Activated naive CD8-positive, alpha-beta T cell (primary cell): Measurements from ENCODE around the gene AGPAT4.

Experiments
- H3K27ac Mint-ChIP-seq: one replicate; pipeline ENCODE4 v1.8.0; 2021; ENCODE audit warnings: mixed read lengths
- H3K27me3 Mint-ChIP-seq: one replicate; pipeline ENCODE4 v1.8.0; 2021; ENCODE audit warnings: mixed read lengths
- H3K36me3 Mint-ChIP-seq: one replicate; pipeline ENCODE4 v1.8.0; 2021; ENCODE audit warnings: mixed read lengths
- H3K4me1 Mint-ChIP-seq: one replicate; pipeline ENCODE4 v1.8.0; 2021; ENCODE audit warnings: low read depth, mixed read lengths
- H3K4me3 Mint-ChIP-seq: one replicate; pipeline ENCODE4 v1.8.0; 2021; ENCODE audit warnings: mild to moderate bottlenecking, mixed read lengths
- H3K9me3 Mint-ChIP-seq: one replicate; pipeline ENCODE4 v1.8.0; 2021; ENCODE audit warnings: low read depth, mixed read lengths

Gene AGPAT4

DNA sequence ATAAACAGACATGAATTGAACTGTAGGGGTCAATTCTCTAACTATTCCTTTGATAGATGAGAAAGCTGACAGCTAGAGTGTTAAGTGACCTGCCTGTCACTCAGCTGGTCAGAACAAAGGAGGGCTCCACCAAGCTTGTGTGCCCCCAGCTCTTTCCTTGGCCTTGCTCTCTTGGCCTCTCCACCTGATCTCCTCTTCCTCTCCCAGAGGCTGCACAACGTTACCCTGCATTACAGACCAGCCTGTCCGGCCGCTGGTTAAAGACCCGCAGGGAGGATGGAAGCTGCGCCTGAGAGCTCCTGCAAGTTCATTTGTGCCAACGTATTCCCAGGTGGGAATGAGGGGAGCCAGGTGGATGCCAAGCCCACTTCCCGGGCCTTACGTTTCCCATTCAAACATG lies 22.5 kb downstream of the AGPAT4 start:
- no peak overlapping the region for H3K4me3 Mint-ChIP-seq
- no peak overlapping the region for H3K27ac Mint-ChIP-seq
- H3K9me3 Mint-ChIP-seq = peaks cover 5% of the 10 kb centered on the region
- H3K36me3 Mint-ChIP-seq = peaks cover 9% of the 10 kb centered on the region
- no peaks in the 10 kb centered on the region for H3K27me3 Mint-ChIP-seq
- no peaks in the 10 kb centered on the region for H3K4me1 Mint-ChIP-seq

DNA sequence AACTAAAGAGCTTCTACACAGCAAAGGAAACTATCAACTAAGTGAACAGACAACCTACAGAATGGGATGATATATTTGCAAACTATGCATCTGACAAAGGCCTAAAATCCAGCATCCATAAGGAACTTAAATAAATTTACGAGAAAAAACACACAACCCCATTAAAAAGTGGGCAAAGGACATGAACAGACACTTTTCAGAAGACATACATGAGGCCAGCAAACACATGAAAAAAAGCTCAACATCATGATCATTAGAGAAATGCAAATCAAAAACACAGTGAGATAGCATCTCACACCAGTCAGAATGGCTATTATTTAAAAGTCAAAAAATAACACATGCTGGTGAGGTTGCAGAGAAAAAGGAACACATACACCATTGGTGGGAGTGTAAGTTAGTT lies 24.5 kb downstream of the AGPAT4 start:
- Mint-ChIP-seq H3K4me3 (no peak overlapping the region), H3K4me1 (no peaks in the 10 kb centered on the region), H3K27ac (no peak overlapping the region), H3K27me3 (no peaks in the 10 kb centered on the region), H3K9me3 (peaks cover 5% of the 10 kb centered on the region), H3K36me3 (peaks cover 9% of the 10 kb centered on the region)

DNA sequence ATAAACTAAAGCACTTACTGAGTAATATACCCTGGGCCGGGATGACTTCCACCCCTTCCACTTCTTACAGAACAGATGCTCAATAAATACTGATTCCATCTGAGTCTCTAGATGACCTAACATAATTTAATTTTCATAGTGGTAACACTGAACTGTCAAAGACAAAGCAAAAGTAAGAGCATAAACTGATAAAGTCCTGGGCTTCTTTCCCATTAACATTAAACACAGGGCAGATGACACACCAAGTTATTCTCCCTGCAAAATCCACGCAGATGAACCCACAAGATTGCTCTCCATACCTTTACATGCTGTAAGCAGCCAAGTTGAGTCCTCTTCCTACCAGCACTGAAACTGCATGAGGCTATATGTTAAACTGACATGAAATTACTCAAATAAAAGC lies 27.1 kb downstream of the AGPAT4 start:
- peaks cover 9% of the 10 kb centered on the region for H3K36me3 Mint-ChIP-seq
- H3K4me3 Mint-ChIP-seq = no peak overlapping the region
- H3K9me3 Mint-ChIP-seq = peaks cover 5% of the 10 kb centered on the region
- peaks cover 3% of the 10 kb centered on the region for H3K4me1 Mint-ChIP-seq
- no peaks in the 10 kb centered on the region for H3K27me3 Mint-ChIP-seq
- no peak overlapping the region for H3K27ac Mint-ChIP-seq

DNA sequence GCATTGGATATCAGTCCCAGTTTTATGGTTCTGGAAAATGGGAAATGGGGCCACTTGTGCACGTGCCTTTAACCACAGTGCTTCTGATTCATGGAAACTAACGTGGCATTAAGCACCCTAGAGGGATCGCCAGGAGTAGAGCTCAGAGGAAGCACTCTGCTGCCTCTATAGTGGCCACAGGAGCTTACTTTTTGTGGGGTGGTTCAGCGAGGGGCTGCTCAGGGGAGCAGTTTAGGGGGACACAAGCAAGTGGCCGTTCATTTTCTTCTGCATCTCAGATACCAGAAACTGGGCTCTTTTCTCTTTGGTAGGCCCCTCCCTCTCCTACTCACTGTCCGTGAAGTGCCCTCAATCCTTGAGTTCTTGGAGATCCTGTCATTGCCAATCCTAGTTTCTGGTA lies 28.5 kb downstream of the AGPAT4 start:
- Mint-ChIP-seq H3K4me3 (no peak overlapping the region), H3K9me3 (peaks cover 5% of the 10 kb centered on the region), H3K27ac (no peak overlapping the region), H3K36me3 (peaks cover 10% of the 10 kb centered on the region), H3K27me3 (no peaks in the 10 kb centered on the region), H3K4me1 (peaks cover 3% of the 10 kb centered on the region)

DNA sequence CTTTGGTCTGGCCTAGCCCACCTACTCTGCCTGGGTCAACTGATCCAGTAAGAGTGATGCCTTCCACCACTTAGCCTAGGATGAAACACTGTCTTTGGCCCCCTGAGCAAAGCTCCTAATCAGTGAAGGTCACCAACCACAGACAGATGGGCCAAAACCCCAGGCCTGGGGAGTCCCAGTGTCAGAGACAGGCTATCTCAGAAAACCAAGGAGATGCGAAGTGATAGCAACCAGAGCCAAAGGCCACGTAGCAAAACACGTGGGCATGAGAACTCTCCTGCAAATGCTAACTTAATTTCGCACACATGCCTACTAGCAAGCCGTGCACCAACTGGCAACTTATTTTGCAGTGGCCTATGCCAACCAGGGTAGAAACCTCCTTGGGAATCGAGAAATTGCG lies 29.1 kb downstream of the AGPAT4 start:
- peaks cover 5% of the 10 kb centered on the region for H3K9me3 Mint-ChIP-seq
- peaks cover 10% of the 10 kb centered on the region for H3K36me3 Mint-ChIP-seq
- no peak overlapping the region for H3K4me3 Mint-ChIP-seq
- no peaks in the 10 kb centered on the region for H3K27me3 Mint-ChIP-seq
- no peak overlapping the region for H3K27ac Mint-ChIP-seq
- peaks cover 3% of the 10 kb centered on the region for H3K4me1 Mint-ChIP-seq

DNA sequence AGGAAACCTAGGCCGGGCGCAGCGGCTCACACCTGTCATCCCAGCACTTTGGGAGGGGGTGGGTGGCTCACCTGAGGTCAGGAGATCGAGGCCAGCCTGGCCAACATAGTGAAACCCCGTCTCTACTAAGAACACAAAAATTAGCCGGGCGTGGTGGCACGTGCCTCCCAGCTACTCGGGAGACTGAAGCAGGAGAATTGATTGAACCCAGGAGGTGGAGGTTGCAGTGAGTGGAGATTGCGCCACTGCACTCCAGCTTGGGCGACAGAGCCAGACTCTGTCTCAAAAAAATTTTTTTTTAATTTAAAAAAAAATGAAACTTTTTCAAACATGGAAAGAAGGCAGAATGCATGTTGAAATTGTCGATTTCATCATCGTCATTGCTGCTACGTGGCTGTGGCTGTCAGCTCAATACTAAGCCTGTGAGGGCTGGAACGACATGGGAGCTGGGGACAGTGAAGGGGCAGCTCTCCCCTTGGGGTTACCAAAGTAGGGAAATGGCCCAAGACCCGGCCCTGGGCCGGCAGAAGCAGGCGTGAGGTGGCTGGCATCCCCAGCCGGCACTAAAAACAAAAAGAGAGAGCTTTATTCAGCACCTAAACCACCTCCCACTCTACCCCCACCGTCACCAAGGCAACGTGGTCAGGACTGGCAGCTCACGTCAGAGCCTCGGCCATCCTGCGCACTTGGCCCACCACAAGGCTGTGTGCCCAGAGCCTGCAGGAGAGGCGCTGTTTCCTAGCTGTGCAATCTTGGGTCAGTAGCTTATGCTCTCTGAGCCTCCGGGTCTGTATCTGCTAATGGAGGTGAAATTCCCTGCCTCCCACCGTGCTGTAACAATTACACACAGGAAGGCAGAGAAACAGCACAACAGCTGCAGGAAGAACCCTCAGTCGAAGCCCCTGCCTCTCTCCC lies 30.8 kb downstream of the AGPAT4 start:
- no peaks in the 10 kb centered on the region for H3K27me3 Mint-ChIP-seq
- no peak overlapping the region for H3K27ac Mint-ChIP-seq
- no peak overlapping the region for H3K4me3 Mint-ChIP-seq
- H3K4me1 Mint-ChIP-seq = peaks cover 3% of the 10 kb centered on the region
- no peaks in the 10 kb centered on the region for H3K9me3 Mint-ChIP-seq
- peaks cover 13% of the 10 kb centered on the region for H3K36me3 Mint-ChIP-seq

DNA sequence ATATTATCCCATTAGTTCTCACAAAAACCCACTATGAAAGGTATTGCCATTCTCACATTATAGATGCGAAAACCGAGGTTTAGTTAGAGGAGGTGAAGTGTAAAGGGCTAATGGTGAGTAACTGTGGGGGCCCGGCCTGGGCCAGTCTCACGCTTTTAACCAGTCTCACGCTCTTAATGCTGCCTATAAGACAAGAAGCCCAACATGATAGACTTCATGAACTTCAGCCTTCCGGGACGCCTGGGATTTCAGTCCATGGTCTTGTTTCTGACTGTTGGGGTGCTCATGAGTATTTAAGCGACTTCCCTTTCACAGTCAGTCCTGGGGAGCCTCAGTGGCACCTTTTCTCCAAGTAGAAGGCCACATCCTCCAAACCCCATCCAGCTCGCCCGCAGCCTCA lies 31.7 kb downstream of the AGPAT4 start:
- H3K27me3 Mint-ChIP-seq = no peaks in the 10 kb centered on the region
- H3K4me3 Mint-ChIP-seq = no peak overlapping the region
- H3K27ac Mint-ChIP-seq = no peak overlapping the region
- peaks cover 3% of the 10 kb centered on the region for H3K4me1 Mint-ChIP-seq
- H3K36me3 Mint-ChIP-seq = peaks cover 13% of the 10 kb centered on the region
- no peaks in the 10 kb centered on the region for H3K9me3 Mint-ChIP-seq

DNA sequence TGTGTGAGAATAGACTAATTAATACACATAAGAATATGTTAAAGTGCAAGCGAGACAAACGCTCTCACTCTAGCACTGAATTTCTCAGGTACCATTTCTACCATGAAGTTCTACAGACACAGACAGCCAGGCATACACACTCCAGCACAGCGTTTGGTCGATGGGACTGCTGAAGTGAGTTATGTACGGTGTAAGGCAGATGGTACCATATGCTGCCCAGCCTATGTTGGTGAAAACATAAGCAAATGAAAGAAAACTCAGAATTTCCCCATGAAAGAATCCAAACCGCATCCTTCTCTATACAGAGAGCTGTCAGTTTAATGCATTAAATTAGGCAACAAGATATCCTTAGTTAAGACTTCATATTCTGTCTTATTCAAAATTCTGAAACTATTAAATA lies 34.9 kb downstream of the AGPAT4 start:
- Mint-ChIP-seq H3K4me1 (peaks cover 3% of the 10 kb centered on the region), H3K36me3 (peaks cover 9% of the 10 kb centered on the region), H3K4me3 (no peak overlapping the region), H3K27ac (no peak overlapping the region), H3K27me3 (no peaks in the 10 kb centered on the region), H3K9me3 (no peaks in the 10 kb centered on the region)

DNA sequence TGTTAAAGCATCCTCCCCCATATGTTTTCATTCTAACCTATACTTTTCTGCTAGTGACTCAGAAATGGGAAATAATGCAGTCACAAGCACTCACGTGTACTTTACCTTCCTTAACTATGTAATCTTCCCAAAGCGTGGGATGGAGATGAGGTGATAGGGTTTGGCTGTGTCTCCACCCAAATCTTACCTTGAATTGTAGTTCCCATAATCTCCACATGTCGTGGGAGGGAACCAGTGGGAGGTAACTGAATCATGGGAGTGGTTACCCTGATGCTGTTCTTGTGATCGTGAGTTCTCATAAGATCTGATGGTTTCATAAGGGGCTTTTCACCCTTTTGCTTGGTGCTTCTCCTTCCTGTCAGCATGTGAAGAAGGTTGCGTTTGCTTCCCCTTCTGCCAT lies 35.4 kb downstream of the AGPAT4 start:
- Mint-ChIP-seq H3K4me1 (no peaks in the 10 kb centered on the region), H3K9me3 (no peaks in the 10 kb centered on the region), H3K27me3 (no peaks in the 10 kb centered on the region), H3K4me3 (no peak overlapping the region), H3K27ac (no peak overlapping the region), H3K36me3 (peaks cover 9% of the 10 kb centered on the region)

DNA sequence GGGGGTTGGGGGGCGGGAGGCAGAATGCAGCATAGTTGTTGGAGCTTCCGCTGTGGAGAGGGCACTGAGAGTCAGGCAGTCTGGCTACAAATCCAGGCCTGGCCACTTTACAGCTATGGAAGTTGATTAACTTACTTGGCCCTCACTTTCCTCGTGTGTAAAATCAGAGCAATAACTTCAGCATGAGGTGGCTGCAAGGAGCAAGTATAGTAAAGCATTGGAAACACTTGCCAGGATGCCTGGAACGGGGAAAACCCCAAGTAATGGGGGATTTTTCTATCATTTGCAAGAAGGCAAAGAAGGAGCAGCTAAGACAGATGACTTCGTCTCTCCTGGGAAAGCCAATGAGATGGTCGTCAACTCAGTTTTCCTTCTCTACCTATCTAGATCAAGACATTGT lies 35.8 kb downstream of the AGPAT4 start:
- Mint-ChIP-seq H3K27ac (no peak overlapping the region), H3K9me3 (no peaks in the 10 kb centered on the region), H3K27me3 (no peaks in the 10 kb centered on the region), H3K4me3 (no peak overlapping the region), H3K4me1 (no peaks in the 10 kb centered on the region), H3K36me3 (peaks cover 10% of the 10 kb centered on the region)

DNA sequence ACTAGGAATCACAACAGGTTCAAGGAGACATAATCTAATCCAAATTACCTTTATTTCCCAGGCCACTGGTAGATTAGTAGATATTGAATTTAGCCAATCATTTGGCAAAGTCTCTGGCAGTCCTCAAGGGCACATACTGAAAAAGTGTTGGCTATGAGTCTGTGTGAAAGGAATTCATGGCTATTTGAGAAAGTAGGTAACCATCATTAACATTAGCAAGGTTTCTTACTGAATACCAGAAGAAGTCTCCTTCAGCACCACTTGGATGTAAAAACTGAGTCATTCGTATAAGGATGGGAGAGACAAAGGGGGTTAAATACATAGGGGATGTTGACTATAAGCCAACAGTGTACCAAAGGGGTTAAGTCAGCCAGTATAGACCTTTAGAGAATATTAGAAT lies 36.7 kb downstream of the AGPAT4 start:
- H3K9me3 Mint-ChIP-seq = no peaks in the 10 kb centered on the region
- peaks cover 12% of the 10 kb centered on the region for H3K36me3 Mint-ChIP-seq
- no peak overlapping the region for H3K27ac Mint-ChIP-seq
- H3K4me3 Mint-ChIP-seq = no peak overlapping the region
- H3K27me3 Mint-ChIP-seq = no peaks in the 10 kb centered on the region
- H3K4me1 Mint-ChIP-seq = no peaks in the 10 kb centered on the region

DNA sequence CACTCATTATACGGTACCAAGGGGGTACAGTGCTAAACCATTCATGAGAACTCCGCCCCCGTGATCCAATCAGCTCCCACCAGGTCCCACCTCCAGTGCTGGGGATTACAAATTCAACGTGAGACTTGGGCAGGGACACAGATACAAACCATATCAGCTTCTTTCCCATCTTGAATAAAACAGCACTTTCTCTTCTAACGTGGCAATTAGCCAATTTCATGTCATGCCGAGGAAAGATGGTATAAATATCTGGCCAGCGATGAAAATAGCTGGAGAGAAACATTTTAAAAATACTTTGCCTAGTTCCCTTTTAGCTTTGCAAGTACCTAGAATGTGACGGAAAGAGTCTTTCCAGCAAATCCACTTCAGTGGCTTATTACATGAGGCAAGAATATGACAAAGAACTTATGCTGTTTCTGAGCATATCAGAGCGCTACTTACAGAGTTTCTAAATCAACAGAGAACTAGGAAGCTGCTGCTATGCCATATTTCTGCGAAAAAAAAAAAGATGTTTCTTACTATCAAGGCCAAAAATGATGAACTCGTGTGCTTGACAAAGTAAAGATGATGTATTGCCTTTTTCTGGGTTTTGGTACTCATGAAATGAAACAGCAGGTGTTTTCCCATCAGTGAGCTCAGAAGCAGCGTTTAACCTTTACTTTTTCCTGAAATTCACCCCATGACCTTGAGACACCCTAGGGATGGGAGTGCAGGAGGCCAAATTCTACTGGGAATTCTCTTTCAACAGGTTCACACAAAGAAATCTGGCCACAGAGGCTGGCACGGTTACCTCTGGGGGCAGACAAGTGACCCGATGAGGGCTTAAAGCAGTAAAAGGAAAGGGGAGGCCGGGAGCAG lies 37.9 kb downstream of the AGPAT4 start:
- no peak overlapping the region for H3K27ac Mint-ChIP-seq
- peaks cover 17% of the 10 kb centered on the region for H3K36me3 Mint-ChIP-seq
- H3K4me1 Mint-ChIP-seq = no peaks in the 10 kb centered on the region
- H3K4me3 Mint-ChIP-seq = no peak overlapping the region
- no peaks in the 10 kb centered on the region for H3K27me3 Mint-ChIP-seq
- no peaks in the 10 kb centered on the region for H3K9me3 Mint-ChIP-seq

DNA sequence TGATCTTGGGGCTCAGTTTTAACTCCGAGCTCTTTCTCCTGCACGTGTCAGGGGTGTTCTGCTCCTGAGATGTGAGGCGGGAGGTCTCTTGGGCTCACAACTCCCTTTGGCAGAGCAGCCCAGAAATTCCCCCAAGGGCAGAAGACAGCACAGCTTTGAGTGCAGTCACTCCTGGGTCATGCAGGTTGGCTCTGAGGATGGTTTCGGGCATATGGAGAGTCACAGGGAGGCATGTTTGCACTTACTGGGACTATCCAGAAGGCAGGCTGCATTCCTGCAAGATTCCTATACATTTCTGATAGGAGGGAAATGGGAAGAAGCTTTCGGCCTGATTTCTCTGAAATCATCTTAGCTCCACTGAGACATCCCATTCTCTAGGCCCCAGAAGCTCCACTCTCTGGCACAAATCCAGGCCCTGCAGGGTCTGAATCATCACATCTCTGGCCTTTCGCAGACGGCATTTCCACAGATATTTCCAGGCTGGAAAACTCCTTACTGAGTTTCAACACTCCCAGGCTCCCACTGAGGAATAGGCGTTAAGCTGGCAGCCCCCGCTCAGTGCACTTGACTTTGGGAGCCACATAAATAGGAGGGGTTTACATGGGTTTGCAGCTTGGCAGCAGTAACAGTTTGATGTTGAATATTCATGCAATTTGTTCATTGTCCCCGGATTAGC lies 39.7 kb downstream of the AGPAT4 start:
- H3K27ac Mint-ChIP-seq = no peak overlapping the region
- H3K9me3 Mint-ChIP-seq = no peaks in the 10 kb centered on the region

DNA sequence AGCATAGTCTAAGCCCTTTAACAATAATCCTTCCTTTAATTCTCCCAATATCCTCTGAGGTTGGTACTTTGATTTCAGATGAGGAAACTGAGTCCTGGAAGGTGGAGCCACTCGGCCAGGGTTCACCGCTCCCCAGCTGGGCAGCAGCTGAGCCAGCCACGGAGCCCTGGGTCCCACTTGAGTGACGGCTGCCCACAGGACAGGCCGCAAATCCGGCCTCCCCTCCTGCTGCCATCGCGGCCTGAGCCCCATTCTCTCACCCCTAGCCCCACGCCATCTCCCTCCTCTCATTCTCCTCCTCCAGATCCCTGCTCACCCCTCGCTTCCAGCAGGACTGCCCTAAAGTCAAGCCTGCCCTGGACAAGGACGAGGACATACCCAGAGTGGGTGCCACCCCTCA lies 41.4 kb downstream of the AGPAT4 start:
- no peak overlapping the region for H3K27ac Mint-ChIP-seq
- H3K27me3 Mint-ChIP-seq = no peaks in the 10 kb centered on the region
- no peak overlapping the region for H3K4me3 Mint-ChIP-seq
- H3K9me3 Mint-ChIP-seq = no peaks in the 10 kb centered on the region
- H3K36me3 Mint-ChIP-seq = peaks cover 14% of the 10 kb centered on the region
- H3K4me1 Mint-ChIP-seq = peaks cover 2% of the 10 kb centered on the region

More for the DNA sequence above, 39.7 kb downstream of the AGPAT4 start:
- H3K4me3 Mint-ChIP-seq = no peak overlapping the region
- H3K27me3 Mint-ChIP-seq = no peaks in the 10 kb centered on the region
- H3K4me1 Mint-ChIP-seq = no peaks in the 10 kb centered on the region
- peaks cover 17% of the 10 kb centered on the region for H3K36me3 Mint-ChIP-seq

DNA sequence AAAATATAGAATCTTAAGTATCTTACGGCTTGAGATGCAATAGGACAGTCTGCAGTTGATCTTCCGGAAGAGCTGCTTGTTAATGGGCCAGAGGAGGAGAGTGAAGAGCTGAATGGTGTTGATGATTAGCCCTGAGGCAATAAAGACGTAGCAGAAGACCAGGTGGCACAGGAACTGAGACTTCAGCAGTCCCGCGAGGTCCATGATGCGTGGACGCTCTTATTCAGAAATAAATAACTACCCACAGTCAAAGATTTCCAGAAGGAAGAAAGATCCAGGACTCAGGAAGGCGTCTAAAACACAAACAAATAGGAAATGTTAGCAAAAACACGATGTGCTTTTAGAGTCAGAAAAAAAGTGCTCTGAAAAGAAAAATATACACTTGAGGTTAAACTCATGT lies 41.9 kb downstream of the AGPAT4 start:
- Mint-ChIP-seq H3K4me1 (peaks cover 4% of the 10 kb centered on the region), H3K4me3 (no peak overlapping the region), H3K36me3 (peaks cover 14% of the 10 kb centered on the region), H3K9me3 (no peaks in the 10 kb centered on the region), H3K27ac (no peak overlapping the region), H3K27me3 (no peaks in the 10 kb centered on the region)
